PC-9 (cell line): ENCODE results near the gene SMOC2. TPM values are rescaled to one million over a fixed set of nuclear protein-coding genes. Genes with fewer than 3 reads are reported as not detected.

Experiments
- BruUV-seq: library from RNA; stranded (reverse); fragments of 400-500 nt; replicated peaks from 2 replicates; lab custom pipeline; 2021; lab: Mats Ljungman, UMichigan
- CTCF ChIA-PET: fragments of 300-600 bp; sonication (Branson Sonifier 250); formaldehyde crosslinking; loops from one replicate; lab custom pipeline; 2022; ENCODE audit warnings: antibody characterized with exemption; lab: Charles Lee
- POLR2A ChIA-PET: fragments of 300-600 bp; sonication (Branson Sonifier 250); formaldehyde crosslinking; loops from one replicate; lab custom pipeline; 2022; ENCODE audit warnings: antibody characterized with exemption; ENCODE audit not compliant: unreplicated experiment; lab: Charles Lee
- DNase-seq, 2 experiments: peaks; one replicate each; pipeline versions ENCODE4 v3.0.0 to v3.0.0-alpha.2; 2015 to 2022; ENCODE audit warnings: mixed read lengths in 1 of 2
- H2AFZ ChIP-seq: fragments of 200-600 bp; sonication (generic); 2 replicates; pipeline ENCODE4 v1.8.1; 2017; ENCODE audit warnings: antibody characterized with exemption
- H3F3A ChIP-seq: fragments of 200-600 bp; sonication (generic); 2 replicates; pipeline ENCODE4 v1.8.1; 2017; ENCODE audit warnings: antibody characterized with exemption, mild to moderate bottlenecking, low read depth; ENCODE audit not compliant: insufficient read depth
- H3K27ac ChIP-seq: fragments of 200-600 bp; sonication (generic); 2 replicates; pipeline ENCODE4 v1.6.1; 2016; ENCODE audit warnings: mixed run types
- H3K27me3 ChIP-seq: fragments of 200-600 bp; sonication (generic); 2 replicates; pipeline ENCODE4 v1.6.1; 2016; ENCODE audit warnings: low read depth, mixed run types; ENCODE audit not compliant: insufficient read depth
- H3K36me3 ChIP-seq: fragments of 200-600 bp; sonication (generic); 2 replicates; pipeline ENCODE4 v1.6.1; 2016; ENCODE audit warnings: low read depth, mixed run types
- H3K4me1 ChIP-seq: fragments of 200-600 bp; sonication (generic); replicated peaks from 2 replicates; pipeline ENCODE4 v1.6.1; 2016; ENCODE audit warnings: mixed run types; ENCODE audit not compliant: insufficient read depth
- H3K4me2 ChIP-seq: fragments of 200-600 bp; sonication (generic); 2 replicates; pipeline ENCODE4 v1.6.1; 2017; ENCODE audit warnings: mixed run types
- H3K4me3 ChIP-seq: fragments of 200-600 bp; sonication (generic); 2 replicates; pipeline ENCODE4 v1.6.1; 2016; ENCODE audit warnings: mixed run types
- H3K79me2 ChIP-seq: fragments of 200-600 bp; sonication (generic); 2 replicates; pipeline ENCODE4 v1.6.1; 2017; ENCODE audit warnings: low read depth, mixed run types
- H3K9me2 ChIP-seq: fragments of 200-600 bp; sonication (generic); 2 replicates; pipeline ENCODE4 v1.8.1; 2017; ENCODE audit warnings: mild to moderate bottlenecking; ENCODE audit not compliant: insufficient read depth
- H3K9me3 ChIP-seq: fragments of 200-600 bp; sonication (generic); 2 replicates; pipeline ENCODE4 v1.8.1; 2016; ENCODE audit warnings: low read depth; ENCODE audit not compliant: insufficient read depth
- H4K20me1 ChIP-seq: fragments of 200-600 bp; sonication (generic); 2 replicates; pipeline ENCODE4 v1.8.1; 2017; ENCODE audit not compliant: insufficient read depth
- EZH2 ChIP-seq: fragments of 200-600 bp; sonication (generic); IDR thresholded peaks from 2 replicates; pipeline ENCODE4 v1.8.0; 2017; ENCODE audit warnings: antibody characterized with exemption, low read depth
- intact Hi-C: fragments of 100-400 bp; cut with micrococcal nuclease; formaldehyde crosslinking; loops from one replicate; pipeline ENCODE4 v1.10.0; 2022; ENCODE audit not compliant: unreplicated experiment
- total RNA-seq: library from RNA; stranded (reverse); gene quantifications from 2 replicates; pipeline ENCODE4 v1.2.3, GENCODE V29; 2021
- TF ChIP-seq, protein P1 (sequence below): fragments of 200-600 bp; sonication (generic); conservative IDR thresholded peaks from 2 replicates; pipeline ENCODE4 v1.6.1; 2017; ENCODE audit warnings: mixed run types, antibody characterized with exemption, mild to moderate bottlenecking, moderate library complexity

The SMOC2 gene
- total RNA-seq, 1 experiment from 2014 or later = not detected

DNA sequence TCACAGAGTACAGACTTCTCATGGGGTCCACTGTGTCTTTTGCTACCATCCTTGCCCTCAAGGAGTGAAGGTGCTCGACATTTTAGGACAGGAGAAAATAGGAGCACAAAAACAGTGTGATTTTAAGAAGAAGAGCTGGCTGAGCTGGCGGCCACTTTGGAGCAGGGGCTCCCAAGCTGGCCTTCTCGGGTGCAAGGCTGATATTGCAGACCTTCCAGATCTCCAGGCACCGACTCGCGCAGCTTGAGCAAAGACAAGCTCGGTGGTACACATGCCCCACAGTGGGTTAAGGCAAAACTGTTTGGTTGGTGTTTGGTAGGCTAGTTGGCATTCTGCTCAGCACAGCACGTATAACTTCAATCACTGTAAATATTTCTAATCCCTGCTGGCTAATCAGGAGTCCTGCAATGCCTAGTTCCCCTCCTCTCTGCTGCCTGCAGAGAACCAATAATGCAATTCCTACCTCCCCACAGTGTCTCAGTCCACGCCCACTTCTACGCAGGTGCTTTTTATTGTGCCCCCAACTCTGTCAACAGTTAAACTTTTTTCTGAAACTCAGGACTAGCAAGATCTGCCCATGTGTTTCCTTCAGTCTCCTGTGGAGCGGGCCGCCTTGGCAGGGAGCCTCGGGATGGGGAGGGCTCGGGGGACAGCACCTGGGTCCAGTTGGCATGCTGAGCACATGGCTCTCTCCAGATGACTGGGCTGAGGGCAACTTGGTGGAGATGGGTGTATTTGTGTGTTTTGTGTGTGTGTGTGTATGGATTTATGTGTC is 12.7 kb upstream of the SMOC2 start:
- ChIA-PET POLR2A (no interaction called here), CTCF (no interaction called here)
- Histone ChIP-seq H3K4me1 (no peaks in the 10 kb centered on the region), H3K9me3 (no peaks in the 10 kb centered on the region), H2AFZ (no peak overlapping the region), H3K4me2 (no peak overlapping the region), H3K4me3 (no peak overlapping the region), H3F3A (no peaks in the 10 kb centered on the region), H3K79me2 (no peaks in the 10 kb centered on the region), H3K9me2 (no peaks in the 10 kb centered on the region), H4K20me1 (no peaks in the 10 kb centered on the region), H3K27ac (no peak overlapping the region), H3K36me3 (no peaks in the 10 kb centered on the region), H3K27me3 (peaks cover 69% of the 10 kb centered on the region)
- TF ChIP-seq, protein P1, sequence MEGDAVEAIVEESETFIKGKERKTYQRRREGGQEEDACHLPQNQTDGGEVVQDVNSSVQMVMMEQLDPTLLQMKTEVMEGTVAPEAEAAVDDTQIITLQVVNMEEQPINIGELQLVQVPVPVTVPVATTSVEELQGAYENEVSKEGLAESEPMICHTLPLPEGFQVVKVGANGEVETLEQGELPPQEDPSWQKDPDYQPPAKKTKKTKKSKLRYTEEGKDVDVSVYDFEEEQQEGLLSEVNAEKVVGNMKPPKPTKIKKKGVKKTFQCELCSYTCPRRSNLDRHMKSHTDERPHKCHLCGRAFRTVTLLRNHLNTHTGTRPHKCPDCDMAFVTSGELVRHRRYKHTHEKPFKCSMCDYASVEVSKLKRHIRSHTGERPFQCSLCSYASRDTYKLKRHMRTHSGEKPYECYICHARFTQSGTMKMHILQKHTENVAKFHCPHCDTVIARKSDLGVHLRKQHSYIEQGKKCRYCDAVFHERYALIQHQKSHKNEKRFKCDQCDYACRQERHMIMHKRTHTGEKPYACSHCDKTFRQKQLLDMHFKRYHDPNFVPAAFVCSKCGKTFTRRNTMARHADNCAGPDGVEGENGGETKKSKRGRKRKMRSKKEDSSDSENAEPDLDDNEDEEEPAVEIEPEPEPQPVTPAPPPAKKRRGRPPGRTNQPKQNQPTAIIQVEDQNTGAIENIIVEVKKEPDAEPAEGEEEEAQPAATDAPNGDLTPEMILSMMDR = no peak
- no peak for TF ChIP-seq EZH2
- intact Hi-C loops = no loop called here
- BruUV-seq = no TSS peak
- DNase-seq = no peak

DNA sequence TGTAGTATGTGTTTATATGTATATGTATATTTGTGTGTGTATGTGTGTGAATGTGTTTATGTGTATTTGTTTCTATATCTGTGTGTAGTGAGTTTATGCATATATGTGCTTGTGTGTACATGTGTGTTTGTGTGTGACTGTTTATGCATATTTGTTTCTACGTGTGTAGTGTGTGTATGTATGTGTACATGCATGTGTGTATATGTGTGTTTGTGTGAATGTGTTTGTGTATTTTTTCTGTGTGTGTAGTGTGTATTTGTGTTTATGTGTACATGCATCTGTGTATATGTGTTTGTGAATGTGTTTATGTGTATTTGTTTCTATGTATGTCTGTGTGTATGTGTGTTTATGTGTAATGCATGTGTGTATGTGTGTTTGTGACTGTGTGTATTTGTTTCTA is 12.1 kb upstream of the SMOC2 start:
- BruUV-seq = no TSS peak
- no peak overlapping the region for H3K4me3 ChIP-seq
- H2AFZ ChIP-seq = no peak overlapping the region
- peaks cover 73% of the 10 kb centered on the region for H3K27me3 ChIP-seq
- no peak overlapping the region for H3K27ac ChIP-seq
- no peak overlapping the region for H3K4me2 ChIP-seq
- H3K36me3 ChIP-seq = no peaks in the 10 kb centered on the region
- no peaks in the 10 kb centered on the region for H3K9me3 ChIP-seq
- no peaks in the 10 kb centered on the region for H3K9me2 ChIP-seq
- TF ChIP-seq, protein P1 = no peak
- no peak for TF ChIP-seq EZH2
- no peak for DNase-seq
- no peaks in the 10 kb centered on the region for H4K20me1 ChIP-seq
- H3K4me1 ChIP-seq = no peaks in the 10 kb centered on the region
- H3K79me2 ChIP-seq = no peaks in the 10 kb centered on the region
- ChIA-PET CTCF (no interaction called here), POLR2A (no interaction called here)
- no peaks in the 10 kb centered on the region for H3F3A ChIP-seq
- intact Hi-C loops = no loop called here

DNA sequence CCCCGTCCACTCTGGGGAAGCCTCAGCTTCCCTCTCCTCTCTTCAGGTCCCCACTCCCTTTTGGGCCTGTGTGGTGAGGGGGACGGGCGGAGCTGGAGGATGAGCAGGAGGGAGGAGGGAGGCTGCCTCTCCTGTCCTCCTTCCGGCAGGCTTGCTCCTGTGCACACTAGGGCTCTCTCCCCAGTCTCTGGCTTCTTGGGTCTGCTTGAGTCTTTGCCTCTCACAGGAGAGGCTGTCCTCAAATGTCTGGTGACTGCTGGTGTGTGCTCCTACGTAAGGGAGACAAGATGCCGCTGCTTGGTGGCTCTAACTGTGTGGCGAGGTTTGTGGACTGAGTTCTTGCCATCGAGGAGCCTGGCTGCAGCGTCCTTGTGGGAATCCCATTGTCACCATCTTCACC is 8.8 kb upstream of the SMOC2 start:
- no peak for DNase-seq
- Histone ChIP-seq H3K4me2 (no peak overlapping the region), H3F3A (no peaks in the 10 kb centered on the region), H3K4me3 (no peak overlapping the region), H2AFZ (no peak overlapping the region), H4K20me1 (no peaks in the 10 kb centered on the region), H3K27ac (no peak overlapping the region), H3K27me3 (peaks cover 95% of the 10 kb centered on the region), H3K9me2 (no peaks in the 10 kb centered on the region), H3K9me3 (no peaks in the 10 kb centered on the region), H3K4me1 (no peaks in the 10 kb centered on the region), H3K79me2 (no peaks in the 10 kb centered on the region), H3K36me3 (no peaks in the 10 kb centered on the region)
- CTCF ChIA-PET = no interaction called here
- BruUV-seq = no TSS peak
- TF ChIP-seq EZH2 = no peak
- TF ChIP-seq, protein P1 = no peak
- POLR2A ChIA-PET = no interaction called here
- intact Hi-C loops = no loop called here
